T-helper 17 cell (primary cell): Measurements from ENCODE around the gene TBC1D12. TPM values are rescaled to one million over a fixed set of nuclear protein-coding genes. Genes with fewer than 3 reads are reported as not detected.

Experiments used
- ATAC-seq: fragments of 150-1000 bp; cut with Tn5 transposase; 2 replicates; pipeline ENCODE4 v1.10.0; 2021; ENCODE audit warnings: mild to moderate bottlenecking, moderate library complexity
- DNase-seq, 3 donors: peaks; one replicate each; pipeline versions ENCODE4 v3.0.0 to v3.0.0-alpha.2; 2020 to 2021
- H3K9me3 ChIP-seq: one replicate; pipeline ENCODE4 v1.7.0; 2013; ENCODE audit warnings: low read length, mild to moderate bottlenecking; ENCODE audit not compliant: control insufficient read depth, poor library complexity, severe bottlenecking
- H3K27ac Mint-ChIP-seq: one replicate; pipeline ENCODE4 v1.8.0; 2022; ENCODE audit warnings: mild to moderate bottlenecking, moderate library complexity, mixed read lengths
- H3K27me3 Mint-ChIP-seq: one replicate; pipeline ENCODE4 v1.8.0; 2022; ENCODE audit warnings: mixed read lengths
- H3K36me3 Mint-ChIP-seq: one replicate; pipeline ENCODE4 v1.8.0; 2022; ENCODE audit warnings: low read depth, mixed read lengths
- H3K4me1 Mint-ChIP-seq: one replicate; pipeline ENCODE4 v1.8.0; 2022; ENCODE audit warnings: mild to moderate bottlenecking, mixed read lengths
- H3K4me3 Mint-ChIP-seq: one replicate; pipeline ENCODE4 v1.8.0; 2022; ENCODE audit warnings: mild to moderate bottlenecking, moderate library complexity, mixed read lengths
- total RNA-seq, 4 donors: library from RNA in 2 of 4; stranded (reverse) in 2 of 4; gene quantifications; one replicate each; pipeline ENCODE4 v1.2.3 and lab custom pipeline; 2022 to 2026

The TBC1D12 gene
- total RNA-seq (1 to 10 TPM; 1.3 to 1.9 TPM), total RNA-seq (lab: John Stamatoyannopoulos, UW) (1.3 to 3.6 reads per million in 2 donors)

DNA sequence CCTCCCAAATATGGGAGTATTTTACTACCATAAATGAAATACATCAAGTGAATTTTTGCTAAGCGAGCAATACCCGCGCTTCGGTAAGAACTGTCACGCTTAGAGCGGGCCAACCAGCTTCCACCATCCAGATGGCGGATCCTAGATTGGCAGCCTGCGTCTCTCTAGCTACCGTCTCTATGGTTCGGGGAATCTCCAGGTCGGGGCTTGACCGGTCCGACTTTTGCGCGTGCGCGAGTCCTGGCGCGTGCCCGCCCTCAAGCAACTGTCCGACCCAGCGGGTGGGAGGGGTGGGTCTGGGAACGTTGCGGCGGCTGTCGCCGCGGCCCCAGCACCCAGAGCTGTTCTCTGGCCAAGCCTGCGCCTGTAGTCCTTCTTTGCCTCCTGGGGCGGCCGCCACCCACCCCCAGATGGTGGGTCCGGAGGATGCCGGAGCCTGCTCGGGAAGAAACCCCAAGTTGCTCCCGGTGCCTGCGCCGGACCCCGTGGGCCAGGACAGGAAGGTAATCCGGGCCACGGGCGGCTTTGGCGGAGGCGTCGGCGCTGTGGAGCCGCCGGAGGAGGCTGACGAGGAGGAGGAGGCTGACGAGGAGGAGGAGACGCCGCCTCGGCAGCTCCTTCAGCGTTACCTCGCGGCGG is at the start of gene TBC1D12:
TSS of gene TBC1D12 (plus strand) at position 338 of the 639 bp plus-strand sequence. CDS start at position 411, 73 bp downstream.
- DNase-seq: peak in 2 of 3 donors; percentile 15
- H3K36me3 Mint-ChIP-seq: no peaks in the 10 kb centered on the region
- H3K4me1 Mint-ChIP-seq: peaks cover 3% of the 10 kb centered on the region
- ATAC-seq: peak; percentile 66
- no peaks in the 10 kb centered on the region for H3K9me3 ChIP-seq
- H3K4me3 Mint-ChIP-seq: peak within 1 kb of the TSS; percentile 87
- no peak within 1 kb of the TSS for H3K27ac Mint-ChIP-seq
- H3K27me3 Mint-ChIP-seq: peaks cover 46% of the 10 kb centered on the region

DNA sequence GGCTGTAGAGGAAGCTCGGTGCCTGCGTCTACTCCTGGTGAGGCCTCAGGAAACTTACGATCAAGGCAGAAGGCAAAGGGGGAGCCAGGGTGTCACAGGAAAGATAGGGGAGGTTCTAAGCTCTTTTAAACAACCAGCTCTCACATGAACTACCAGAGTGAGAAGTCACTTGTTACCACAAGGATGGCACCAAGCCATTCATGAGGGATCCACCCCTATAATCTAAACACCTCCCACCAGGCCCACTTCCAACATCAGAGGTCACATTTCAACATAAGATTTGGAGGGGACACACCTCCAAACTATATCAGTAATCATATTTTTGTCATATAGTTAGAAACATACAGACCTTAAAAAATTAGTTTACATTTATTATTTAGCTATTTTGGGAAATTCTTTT is 49.0 kb upstream of the TBC1D12 start:
- Mint-ChIP-seq H3K36me3 (peaks cover 2% of the 10 kb centered on the region), H3K27me3 (no peaks in the 10 kb centered on the region), H3K4me3 (no peak overlapping the region), H3K27ac (no peak overlapping the region), H3K4me1 (no peaks in the 10 kb centered on the region)
- DNase-seq: no peak
- H3K9me3 ChIP-seq: no peaks in the 10 kb centered on the region
- no peak for ATAC-seq

DNA sequence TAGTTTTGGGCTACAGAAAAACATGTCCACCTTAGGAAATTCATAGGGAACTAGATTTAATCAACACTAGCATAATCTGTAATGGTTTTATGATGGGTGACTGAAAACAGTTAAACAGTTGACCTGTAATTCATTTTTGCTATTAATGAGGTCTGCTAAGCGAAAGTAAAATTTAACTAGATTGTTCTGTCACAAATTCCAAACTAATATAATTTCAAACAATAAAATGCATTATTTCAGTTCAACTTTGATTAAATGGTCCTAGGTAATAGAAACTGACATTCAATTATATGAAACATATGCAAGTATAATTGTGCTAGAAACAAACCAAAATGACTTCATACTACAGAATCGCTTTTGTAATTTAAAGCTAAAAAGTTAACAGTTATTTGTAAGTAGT is 46.5 kb upstream of the TBC1D12 start:
- Mint-ChIP-seq H3K36me3 (peaks cover 8% of the 10 kb centered on the region), H3K4me1 (peaks cover 7% of the 10 kb centered on the region), H3K4me3 (no peak overlapping the region), H3K27ac (no peak overlapping the region), H3K27me3 (no peaks in the 10 kb centered on the region)
- DNase-seq (no peak), ATAC-seq (no peak)
- H3K9me3 ChIP-seq: no peaks in the 10 kb centered on the region

DNA sequence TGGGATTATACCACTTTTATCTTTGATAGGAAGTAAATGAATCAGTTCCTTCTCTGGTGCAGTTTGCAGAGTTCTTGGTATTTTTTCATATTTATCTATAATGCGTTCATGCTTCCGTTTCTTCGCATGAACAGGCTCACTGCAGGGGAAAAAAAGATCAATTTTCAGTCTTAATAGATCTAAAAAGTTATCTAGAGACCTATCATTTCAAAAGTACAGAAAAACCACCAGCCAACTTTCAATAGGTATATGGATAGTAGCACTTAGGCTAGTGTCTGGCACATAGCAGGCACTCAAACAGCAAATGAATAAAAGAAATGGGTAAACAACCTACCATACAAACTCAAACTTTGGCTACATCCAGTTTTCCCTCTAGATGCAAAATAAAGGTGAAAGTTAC is 45.1 kb upstream of the TBC1D12 start:
- H3K9me3 ChIP-seq: no peaks in the 10 kb centered on the region
- Mint-ChIP-seq H3K36me3 (peaks cover 8% of the 10 kb centered on the region), H3K4me3 (no peak overlapping the region), H3K27me3 (no peaks in the 10 kb centered on the region), H3K27ac (no peak overlapping the region), H3K4me1 (peaks cover 16% of the 10 kb centered on the region)
- DNase-seq: no peak
- no peak for ATAC-seq

DNA sequence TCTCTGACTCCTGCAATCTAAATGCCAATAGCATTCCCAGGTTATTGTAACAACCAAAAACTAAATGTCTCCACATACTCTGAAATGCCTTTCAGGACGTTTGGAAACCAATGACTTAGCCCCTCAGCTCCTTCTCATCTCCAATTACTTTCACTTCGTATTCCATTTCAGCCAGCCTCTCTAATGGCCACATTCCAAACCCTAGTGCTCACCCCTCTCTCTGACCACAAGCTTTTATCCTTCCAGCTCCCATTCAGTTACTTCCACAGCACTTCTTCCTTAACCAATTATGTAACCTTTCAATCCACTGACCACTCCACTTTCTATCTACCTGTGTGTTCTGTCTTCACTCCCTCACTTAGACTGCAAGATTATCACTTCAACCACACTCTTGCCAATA is 43.9 kb upstream of the TBC1D12 start:
- Mint-ChIP-seq H3K36me3 (peaks cover 8% of the 10 kb centered on the region), H3K4me3 (no peak overlapping the region), H3K27ac (no peak overlapping the region), H3K27me3 (no peaks in the 10 kb centered on the region), H3K4me1 (peaks cover 22% of the 10 kb centered on the region)
- no peaks in the 10 kb centered on the region for H3K9me3 ChIP-seq
- DNase-seq (no peak), ATAC-seq (no peak)

DNA sequence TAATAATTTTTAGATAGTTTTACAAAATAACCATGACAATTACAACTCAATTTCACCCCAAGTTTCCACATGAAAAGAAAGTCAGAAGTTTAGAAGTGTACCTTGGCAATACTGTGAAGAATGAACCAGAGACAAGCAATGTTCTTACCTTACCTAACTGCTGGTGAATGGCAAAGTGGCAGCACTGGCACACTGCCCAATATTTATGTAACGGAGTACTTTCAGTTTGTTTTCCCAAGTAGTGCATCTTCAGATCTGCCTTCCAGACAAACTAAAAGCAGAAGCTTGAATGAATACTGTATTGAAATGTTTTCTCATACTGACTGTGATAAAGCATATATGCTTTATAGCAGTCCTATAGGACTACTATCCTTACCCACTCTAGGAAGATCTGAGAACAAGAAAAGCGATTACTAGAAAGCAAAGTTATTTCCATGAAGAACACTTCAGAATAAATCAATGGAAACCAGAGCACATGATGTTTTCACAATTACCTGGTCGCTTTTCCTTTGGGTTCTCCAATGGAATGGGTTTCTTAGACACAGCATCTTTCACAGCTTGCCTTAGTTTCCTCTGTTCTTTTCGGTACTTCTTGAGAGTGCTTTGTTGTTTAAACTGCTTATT is 41.1 kb upstream of the TBC1D12 start:
- Mint-ChIP-seq H3K27ac (peak overlapping the region; percentile 98), H3K36me3 (peaks cover 10% of the 10 kb centered on the region), H3K27me3 (peaks cover 6% of the 10 kb centered on the region), H3K4me3 (peak overlapping the region; percentile 98), H3K4me1 (peaks cover 22% of the 10 kb centered on the region)
- ATAC-seq (no peak), DNase-seq (no peak)
- no peaks in the 10 kb centered on the region for H3K9me3 ChIP-seq

DNA sequence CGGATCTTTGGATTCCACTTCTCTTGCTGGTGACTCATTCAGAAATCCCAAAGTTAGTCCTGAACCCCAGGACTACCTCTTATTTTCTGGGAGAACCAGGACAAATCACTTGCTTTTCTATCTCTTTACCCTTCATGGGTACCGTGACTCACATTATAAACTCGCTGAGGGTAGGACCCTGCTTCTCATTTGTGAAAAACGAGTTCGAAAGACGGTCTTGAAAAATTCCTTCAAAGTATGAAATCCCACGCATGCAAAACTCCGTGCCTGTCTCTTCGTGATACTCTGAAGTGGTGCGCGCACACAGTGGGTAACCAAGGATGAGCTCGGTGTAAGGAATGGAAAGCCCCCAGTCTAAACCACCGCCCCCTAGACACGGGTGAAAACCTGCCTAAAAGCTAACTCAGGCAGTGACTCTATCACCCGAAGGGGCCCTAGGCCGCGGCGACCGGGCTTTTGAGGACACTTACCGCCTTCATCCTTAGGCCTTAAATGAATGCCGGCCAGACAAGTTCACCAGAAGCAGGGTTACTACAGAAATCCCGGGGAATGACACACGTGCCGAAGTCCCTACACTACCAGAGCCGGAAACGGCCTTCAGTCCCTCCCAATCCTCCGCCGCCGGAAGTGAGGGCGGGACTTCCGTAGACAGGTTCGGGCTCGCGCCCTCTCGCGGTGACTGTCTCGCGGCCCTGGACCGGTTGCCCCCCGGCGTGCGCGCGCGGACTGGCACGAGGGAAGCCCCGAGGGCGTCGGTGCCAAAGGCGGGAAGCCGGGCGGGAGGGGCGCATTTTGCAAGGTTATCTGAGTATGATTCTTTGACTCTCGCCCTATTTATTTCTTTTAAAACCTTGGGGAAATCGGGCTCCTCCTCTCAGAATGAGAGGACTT is 39.7 kb upstream of the TBC1D12 start, which contains the start of gene NOC3L:
TSS of gene NOC3L (minus strand) at position 580 of the 891 bp plus-strand sequence. CDS start at position 479, 101 bp downstream.
- Mint-ChIP-seq H3K4me3 (peak within 1 kb of the TSS; percentile 98), H3K36me3 (peaks cover 10% of the 10 kb centered on the region), H3K27ac (peak within 1 kb of the TSS; percentile 98), H3K4me1 (peaks cover 22% of the 10 kb centered on the region), H3K27me3 (peaks cover 6% of the 10 kb centered on the region)
- DNase-seq (peak; percentile 91 to 95 (median 93)), ATAC-seq (peak; percentile 96)
- H3K9me3 ChIP-seq: no peaks in the 10 kb centered on the region

DNA sequence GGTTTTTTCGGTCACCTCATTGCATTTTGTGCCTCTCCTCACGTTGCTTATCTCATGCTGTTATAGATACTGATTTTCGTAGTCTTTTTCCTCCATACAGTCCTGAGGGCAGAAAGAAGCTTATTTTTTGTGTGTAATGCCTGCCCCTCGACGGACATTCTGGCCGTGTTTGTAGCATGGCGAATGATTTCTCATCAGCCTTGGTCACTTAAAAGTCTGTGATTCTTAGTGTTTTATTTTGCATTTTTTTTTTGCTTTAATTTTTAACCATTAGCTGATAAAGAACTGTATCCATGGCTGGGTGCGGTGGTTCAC is 39.1 kb upstream of the TBC1D12 start:
- no peaks in the 10 kb centered on the region for H3K9me3 ChIP-seq
- peaks cover 8% of the 10 kb centered on the region for H3K36me3 Mint-ChIP-seq
- DNase-seq (no peak), ATAC-seq (no peak)
- peak overlapping the region; percentile 98 for H3K27ac Mint-ChIP-seq
- H3K27me3 Mint-ChIP-seq: peaks cover 6% of the 10 kb centered on the region
- H3K4me3 Mint-ChIP-seq: peak overlapping the region; percentile 98
- H3K4me1 Mint-ChIP-seq: peaks cover 22% of the 10 kb centered on the region

DNA sequence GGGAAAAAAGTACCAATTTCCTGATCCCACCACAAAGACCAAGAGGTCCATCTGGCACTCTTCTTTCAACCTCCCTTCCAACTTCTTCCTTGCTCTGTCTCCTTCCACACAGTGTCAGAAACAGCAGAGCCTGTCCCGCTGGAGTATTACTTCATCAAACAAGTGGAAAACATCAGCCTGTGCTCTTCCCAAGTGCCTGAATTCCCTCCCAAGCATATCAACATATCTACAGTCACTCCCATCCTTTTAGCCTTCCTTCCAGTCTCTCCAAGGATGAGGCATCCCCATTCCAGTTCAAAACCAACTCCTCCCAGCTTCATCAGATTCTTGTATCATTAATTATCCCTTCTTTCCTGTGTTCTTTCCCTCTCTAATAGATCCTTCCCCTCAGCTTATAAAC is 37.9 kb upstream of the TBC1D12 start:
- no peaks in the 10 kb centered on the region for H3K9me3 ChIP-seq
- Mint-ChIP-seq H3K4me1 (peaks cover 18% of the 10 kb centered on the region), H3K36me3 (peaks cover 5% of the 10 kb centered on the region), H3K27me3 (peaks cover 15% of the 10 kb centered on the region), H3K27ac (no peak overlapping the region), H3K4me3 (peak overlapping the region; percentile 1)
- ATAC-seq: no peak
- no peak for DNase-seq

DNA sequence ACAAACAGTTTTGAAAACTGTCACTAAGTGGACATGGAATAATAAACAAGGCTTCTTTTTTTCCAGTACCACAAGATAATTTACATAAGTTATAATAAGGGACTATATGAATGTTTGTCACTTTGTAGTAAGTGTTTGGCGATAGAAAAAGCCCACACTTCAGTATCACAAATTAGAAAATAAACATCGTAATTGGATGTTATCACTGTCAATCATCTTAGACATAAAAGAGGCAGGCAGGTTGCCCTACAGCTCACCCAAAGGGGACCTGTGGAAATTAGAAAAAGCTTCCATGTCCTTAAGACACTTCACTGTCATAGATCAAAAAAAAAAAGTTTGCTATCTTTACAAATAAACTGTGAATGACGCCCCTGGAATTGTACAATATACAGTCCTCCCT is 36.0 kb upstream of the TBC1D12 start:
- ATAC-seq (no peak), DNase-seq (no peak)
- H3K9me3 ChIP-seq: no peaks in the 10 kb centered on the region
- Mint-ChIP-seq H3K36me3 (peaks cover 2% of the 10 kb centered on the region), H3K4me1 (peaks cover 12% of the 10 kb centered on the region), H3K4me3 (no peak overlapping the region), H3K27ac (no peak overlapping the region), H3K27me3 (peaks cover 25% of the 10 kb centered on the region)

DNA sequence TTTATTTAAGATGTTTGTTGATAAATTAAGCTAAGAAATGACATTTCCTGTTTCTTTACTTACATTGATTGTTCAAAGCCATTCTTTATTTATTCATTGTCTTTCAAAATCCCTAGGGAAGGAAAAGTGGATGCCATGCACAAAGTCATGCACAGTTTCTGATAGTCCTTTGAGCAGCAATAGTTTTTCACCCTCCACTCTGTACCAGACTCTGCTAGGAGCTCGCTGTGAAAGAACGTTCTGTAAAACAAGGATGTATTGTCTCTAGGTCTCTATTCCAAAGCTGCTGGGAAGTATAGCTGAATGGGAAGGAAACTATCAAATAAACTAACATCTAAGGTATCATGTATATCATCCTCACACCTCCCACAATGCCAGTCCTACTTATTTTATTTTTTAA is 31.8 kb upstream of the TBC1D12 start:
- Mint-ChIP-seq H3K27ac (no peak overlapping the region), H3K4me3 (no peak overlapping the region), H3K4me1 (no peaks in the 10 kb centered on the region), H3K27me3 (peaks cover 59% of the 10 kb centered on the region), H3K36me3 (peaks cover 2% of the 10 kb centered on the region)
- ATAC-seq (no peak), DNase-seq (no peak)
- H3K9me3 ChIP-seq: no peaks in the 10 kb centered on the region

DNA sequence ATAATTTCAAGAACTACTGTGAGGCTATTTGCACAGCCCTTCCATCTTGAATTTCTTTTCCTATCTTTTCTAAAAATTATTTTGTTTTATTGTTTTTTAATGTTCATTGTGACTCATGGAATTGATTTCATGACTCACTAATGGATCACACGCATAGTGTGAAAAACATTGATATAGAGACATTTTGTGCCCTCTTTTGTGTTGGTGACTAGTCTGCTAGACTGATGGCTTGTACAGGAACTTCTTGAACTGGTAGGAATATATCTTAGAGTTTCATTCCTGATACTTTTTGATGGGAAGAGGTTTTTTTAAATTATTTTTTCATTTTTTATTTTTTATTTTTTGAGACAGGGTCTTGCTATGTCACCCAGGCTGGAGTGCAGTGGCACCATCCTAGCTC is 27.0 kb upstream of the TBC1D12 start:
- Mint-ChIP-seq H3K4me3 (no peak overlapping the region), H3K27me3 (peaks cover 70% of the 10 kb centered on the region), H3K36me3 (peaks cover 4% of the 10 kb centered on the region), H3K27ac (no peak overlapping the region), H3K4me1 (peaks cover 2% of the 10 kb centered on the region)
- H3K9me3 ChIP-seq: no peaks in the 10 kb centered on the region
- ATAC-seq (no peak), DNase-seq (no peak)

DNA sequence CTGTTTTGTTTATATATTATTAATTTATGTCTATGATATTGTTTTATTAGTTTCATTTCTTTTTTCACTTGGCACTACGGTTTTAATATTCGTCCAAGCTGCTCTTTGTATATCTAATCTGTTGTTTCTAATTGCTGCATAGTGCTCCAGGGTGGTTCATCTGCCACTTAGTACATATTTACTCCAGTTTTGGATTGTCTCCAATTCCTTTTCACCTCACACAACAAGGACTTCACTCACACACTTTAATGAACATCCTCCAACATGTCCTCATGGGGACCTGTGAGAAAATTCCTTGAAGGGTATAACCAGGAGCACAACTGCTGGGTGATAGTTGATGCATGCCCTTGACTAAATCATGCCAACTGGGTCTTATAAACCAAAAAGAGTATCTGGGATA is 25.5 kb upstream of the TBC1D12 start:
- H3K27me3 Mint-ChIP-seq: peaks cover 69% of the 10 kb centered on the region
- DNase-seq (no peak), ATAC-seq (no peak)
- H3K9me3 ChIP-seq: no peaks in the 10 kb centered on the region
- peaks cover 4% of the 10 kb centered on the region for H3K36me3 Mint-ChIP-seq
- H3K4me1 Mint-ChIP-seq: peaks cover 2% of the 10 kb centered on the region
- no peak overlapping the region for H3K4me3 Mint-ChIP-seq
- H3K27ac Mint-ChIP-seq: no peak overlapping the region
